Measurements from ENCODE around the gene EIF5A2.

GRCh38 chr3:170893895-170894294 lies 14.5 kb downstream of the EIF5A2 start:
- TF ChIP-seq CTCF (IDR thresholded peaks at IDR 0.05; ENCODE audit: borderline replicate concordance, extremely low read depth, low read length, poor library complexity, severe bottlenecking) (no peak), EZH2 (IDR thresholded peaks at IDR 0.05; ENCODE audit: borderline replicate concordance, low read depth, low read length, severe bottlenecking) (no peak)

All from DND-41 (cell line).